COR-L47 (cell line): ENCODE results near the gene CCDC9.
A peak's percentile ranks its signal among the peaks of the same experiment; 100 is the strongest.
"Not testable (repeated sequence)": the region's sequence is repeated elsewhere in the genome, so short reads cannot be mapped to it uniquely, and the experiment has no call there.

Experiments
- DNase-seq: peaks from one replicate; lab custom pipeline; 2025; lab: John Stamatoyannopoulos, UW

Gene CCDC9

DNA sequence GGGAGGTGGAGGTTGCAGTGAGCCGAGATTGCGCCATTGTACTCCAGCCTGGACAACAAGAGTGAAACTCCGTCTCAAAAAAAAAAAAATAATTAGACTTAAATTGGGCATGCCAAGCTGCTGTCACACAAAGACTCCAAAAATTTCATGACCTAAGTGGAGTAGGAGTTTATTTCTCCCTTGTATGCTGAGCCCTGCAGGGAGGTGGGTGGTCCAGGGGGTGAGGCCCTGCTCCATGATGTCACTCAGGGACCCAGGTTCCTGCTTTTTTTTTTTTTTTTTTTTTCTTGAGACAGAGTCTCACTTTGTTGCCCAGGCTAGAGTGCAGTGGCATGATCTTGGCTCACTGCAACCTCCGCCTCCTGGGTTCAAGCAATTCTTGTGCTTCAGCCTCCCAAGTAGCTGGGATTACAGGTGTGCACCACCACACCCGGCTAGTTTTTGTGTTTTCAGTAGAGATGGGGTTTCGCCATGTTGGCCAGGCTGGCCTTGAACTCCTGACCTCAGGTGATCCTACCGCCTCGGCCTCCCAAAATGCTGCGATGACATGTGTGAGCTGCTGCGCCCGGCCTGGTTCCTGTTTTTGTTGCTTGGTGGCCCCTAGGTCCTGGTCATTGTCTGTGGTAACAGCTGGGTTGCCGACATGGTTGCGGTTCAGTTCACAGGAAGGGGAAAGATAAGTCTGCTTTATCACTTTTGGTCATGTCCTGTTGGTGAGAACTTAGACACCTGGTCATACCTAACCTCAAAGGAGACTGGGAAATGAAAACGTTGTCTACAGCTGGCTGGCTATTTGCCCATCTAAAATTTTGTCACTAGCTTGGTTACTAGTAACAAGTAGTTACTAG, 5.8 kb downstream of the CCDC9 start:
- not testable (repeated sequence) for DNase-seq

DNA sequence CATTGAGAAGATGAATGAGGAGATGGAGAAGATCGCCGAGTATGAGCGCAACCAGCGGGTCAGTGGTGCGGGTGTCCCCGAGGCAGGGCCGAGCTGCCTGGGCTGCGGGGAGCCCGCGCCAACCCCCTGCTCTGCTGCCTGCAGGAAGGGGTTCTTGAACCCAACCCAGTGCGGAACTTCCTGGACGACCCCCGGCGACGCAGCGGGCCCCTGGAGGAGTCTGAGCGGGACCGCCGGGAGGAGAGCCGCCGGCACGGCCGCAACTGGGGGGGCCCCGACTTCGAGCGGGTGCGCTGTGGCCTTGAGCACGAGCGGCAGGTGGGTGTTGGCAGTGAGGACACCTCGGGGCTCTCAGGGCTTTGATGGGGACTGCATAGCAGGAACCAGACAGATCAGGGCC, 8.3 kb downstream of the CCDC9 start:
- DNase-seq = no peak

DNA sequence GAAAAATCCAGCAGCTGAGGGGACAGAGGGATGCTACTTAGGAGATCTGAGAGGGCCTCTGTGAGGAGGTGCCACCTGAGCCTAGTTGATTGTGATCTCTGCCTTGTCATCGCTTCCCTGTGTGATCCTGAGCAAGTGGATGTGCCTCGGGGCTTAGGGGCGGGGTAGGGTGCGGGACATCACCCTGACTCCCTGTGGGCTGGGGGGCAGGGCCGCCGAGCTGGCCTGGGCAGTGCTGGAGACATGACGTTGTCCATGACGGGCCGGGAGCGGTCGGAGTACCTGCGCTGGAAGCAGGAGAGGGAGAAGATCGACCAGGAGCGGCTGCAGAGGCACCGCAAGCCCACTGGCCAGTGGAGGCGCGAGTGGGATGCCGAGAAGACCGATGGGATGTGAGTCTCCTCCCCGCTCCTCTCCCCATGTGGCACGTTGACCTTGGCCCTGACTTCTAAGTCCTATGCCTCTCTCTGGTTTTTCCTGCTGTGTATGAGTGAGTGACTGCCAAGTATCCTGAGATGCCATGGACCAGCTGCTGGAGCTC, 10.1 kb downstream of the CCDC9 start:
- no peak for DNase-seq

DNA sequence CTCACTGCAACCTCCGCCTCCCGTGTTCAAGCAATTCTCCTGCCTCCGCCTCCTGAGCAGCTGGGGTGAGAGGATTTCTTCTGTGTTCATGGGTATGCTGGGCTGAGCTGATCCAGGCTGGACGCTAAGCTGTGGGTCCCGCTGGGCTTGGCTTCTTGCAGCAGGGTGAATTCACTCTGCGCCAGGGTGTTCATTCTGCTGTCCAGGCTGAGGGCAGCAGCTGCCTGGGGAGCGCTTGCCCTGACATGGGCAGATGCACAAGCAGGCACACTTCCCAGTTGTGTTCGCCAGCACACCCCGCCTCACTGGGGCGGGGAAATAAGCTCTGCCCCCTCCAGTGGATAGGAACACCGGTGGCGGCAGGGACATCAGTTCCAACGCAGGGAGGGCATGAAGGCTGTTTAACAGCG, 11.0 kb downstream of the CCDC9 start:
- no peak for DNase-seq

GRCh38 chr19:47268028-47268427, 11.7 kb downstream of the CCDC9 start:
- no peak for DNase-seq

GRCh38 chr19:47269596-47269995, 13.3 kb downstream of the CCDC9 start:
- no peak for DNase-seq

- no peak for DNase-seq
These were observed 14.1 kb downstream of the CCDC9 start for GRCh38 chr19:47270408-47270807.

DNA sequence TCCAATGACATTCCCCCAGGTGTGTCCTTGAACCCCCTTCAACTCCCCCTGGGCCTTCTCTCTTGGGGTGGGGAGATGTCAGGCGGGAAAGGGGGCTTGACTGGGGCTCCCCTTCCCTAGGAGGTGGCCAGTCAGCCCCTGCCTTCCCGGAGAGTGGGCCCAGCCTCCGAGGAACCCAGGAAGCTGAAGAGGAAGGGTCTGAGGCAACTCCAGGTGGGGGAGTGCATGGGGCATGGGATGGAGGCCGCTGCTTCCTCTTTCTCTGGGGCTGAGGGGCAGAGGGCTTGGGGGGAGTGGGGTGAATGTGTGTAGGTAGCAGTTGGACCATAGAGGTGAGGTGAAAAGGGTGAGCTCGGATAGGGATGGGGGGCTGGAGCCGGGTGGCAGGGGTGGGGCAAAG, 15.6 kb downstream of the CCDC9 start:
- no peak for DNase-seq

- no peak for DNase-seq
These were observed 16.4 kb downstream of the CCDC9 start for GRCh38 chr19:47272448-47273312.

DNA sequence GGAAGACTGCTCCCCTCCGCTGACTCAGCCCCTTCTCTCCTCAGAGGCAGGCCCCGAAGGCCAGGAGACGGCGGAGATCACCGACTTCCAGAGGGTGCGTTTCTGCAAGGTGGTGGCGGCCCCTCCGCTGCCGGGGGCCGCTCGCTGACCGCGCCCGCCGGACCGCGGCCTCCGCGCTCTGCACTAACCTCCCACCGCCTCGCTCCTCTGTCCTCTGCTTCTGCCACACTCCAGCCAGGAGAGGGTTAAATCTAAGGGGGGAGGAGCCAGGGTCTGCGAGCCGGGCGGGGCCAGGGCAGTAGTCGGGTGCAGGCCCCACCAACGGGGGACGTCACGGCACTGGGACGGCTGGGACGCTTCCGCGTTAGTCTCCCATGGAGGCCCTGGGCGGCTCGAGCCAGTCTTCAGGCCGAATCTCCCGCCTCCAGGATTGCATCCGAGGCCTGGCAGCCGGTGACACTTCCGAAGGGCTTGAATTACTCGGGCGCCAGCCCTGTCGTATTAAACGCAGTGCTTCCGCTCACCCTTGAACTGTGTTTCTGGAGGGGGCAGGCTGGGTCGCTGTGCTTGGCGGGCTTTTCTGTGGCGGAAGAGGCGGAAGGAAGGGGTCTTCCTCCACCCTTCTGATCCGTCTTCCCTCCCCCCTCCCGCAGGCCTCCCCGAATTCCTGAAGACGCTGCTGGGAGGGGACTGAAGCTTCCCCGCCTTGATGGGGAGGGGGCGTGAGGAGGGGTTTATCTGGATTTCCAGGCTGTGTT, 17.2 kb downstream of the CCDC9 start:
- DNase-seq = peak; percentile 78

GRCh38 chr19:47274071-47274890, 18.0 kb downstream of the CCDC9 start, which contains the start of gene INAFM1:
Gene INAFM1 (plus strand): TSS chr19:47274885. CDS start chr19:47274920, 35 bp downstream.
- DNase-seq = peak; percentile 89

DNA sequence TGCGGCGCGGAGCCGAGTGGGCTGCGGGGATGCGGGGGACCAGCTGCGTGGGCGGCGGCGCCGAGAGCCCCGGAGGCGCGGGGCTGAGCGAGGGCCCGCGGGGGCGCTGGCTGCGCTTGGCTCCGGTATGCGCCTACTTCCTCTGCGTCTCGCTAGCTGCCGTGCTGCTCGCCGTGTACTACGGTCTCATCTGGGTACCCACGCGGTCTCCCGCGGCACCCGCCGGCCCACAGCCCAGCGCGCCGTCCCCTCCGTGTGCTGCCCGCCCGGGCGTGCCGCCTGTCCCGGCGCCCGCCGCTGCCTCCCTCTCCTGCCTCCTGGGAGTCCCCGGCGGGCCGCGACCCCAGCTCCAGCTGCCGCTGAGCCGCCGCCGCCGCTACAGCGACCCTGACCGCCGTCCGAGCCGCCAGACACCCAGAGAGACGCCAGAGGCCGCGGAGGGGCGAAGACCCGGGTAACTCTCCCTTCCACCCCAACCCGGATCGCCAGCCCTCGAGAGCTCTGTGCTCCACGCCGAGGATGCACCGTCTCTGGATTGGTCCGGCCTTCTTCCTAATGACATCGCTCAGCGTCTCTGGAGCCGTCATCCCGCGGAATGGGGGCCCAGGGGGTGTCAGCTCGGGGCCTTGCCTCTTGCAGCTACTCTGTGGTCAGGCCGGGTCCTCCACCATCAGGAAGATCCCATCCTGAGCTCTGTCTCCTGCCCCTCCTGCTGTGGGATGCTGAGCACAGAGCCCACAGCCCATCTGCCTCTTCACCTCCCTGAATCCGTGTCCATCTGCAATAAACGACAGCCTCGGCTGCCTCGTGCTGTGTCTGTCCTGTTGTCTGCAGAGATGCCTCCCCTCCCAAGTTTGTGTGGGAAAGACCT, 18.8 kb downstream of the CCDC9 start:
- DNase-seq = no peak

DNA sequence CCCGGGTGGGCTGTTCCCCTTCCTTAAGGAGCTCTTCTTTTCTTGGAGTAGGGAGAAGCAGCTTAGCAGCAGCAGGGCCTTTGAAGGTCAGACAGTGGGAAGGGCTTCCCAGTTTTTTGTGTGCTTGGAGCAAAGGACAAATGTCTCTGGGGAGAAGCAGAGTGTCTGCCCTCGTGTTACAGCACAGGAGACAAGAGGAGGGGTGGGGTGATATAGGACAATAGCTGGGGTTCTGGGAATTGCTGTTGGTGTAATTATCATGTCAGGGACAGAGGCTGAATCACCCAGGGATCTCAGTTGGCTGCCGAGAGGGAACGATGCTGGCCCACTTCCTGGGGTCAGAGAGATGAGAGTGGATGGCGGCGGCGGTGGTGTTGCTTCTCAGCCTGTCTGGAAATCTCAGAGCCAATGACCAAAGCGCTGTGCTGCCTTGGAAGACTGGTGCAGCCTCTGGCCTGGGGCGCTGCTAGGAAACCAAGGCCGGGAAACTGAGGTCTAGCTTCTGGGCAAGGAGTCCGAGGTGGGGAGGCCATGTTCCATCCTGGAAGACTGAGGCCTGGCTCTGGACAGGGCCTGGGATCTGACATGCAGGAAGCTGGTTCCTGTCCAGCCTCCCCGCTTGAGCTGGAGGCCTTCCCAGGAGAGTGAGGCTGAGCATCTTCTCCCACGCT, 19.6 kb downstream of the CCDC9 start:
- peak; percentile 38 for DNase-seq

GRCh38 chr19:47276513-47276912, 20.2 kb downstream of the CCDC9 start:
- DNase-seq = not testable (repeated sequence)

GRCh38 chr19:47280183-47280797, 24.0 kb downstream of the CCDC9 start:
- DNase-seq = no peak

DNA sequence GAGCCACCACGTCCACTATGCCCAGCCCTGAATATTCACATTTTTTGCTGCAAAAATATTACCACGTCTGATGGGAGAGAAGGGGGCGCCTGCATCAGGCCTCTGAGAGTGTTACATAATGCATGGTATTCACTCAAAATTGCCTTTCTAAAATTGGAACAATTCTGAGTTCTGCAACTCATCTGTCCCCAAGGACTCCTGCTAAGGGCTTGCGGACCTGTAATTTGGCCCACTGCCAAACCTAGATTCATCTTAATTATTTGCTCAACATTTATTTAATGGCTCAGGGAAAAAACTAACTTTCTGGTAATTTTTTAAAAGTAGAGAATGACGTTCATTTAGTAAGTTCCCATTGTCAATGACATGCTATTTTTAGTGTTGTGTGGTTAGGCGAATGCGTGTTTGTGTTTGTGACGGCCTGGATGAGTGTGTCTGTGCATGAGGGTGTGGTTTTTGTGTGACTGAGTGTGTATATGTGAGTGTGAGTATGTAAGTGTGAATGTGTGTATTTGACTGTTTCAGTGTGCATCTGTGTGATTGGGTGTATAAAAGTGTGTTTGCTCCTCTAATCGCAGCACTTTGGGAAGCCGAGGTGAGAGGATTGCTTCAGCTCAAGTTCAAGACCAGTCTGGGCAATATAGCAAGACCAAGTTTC, 27.2 kb downstream of the CCDC9 start:
- DNase-seq = no peak

- DNase-seq = no peak
These were observed 28.1 kb downstream of the CCDC9 start for GRCh38 chr19:47284324-47284899.

- peak; percentile 86 for DNase-seq
These were observed 39.7 kb downstream of the CCDC9 start for GRCh38 chr19:47296036-47296435.
